ENCODE data around the gene CFAP90. TPM values are rescaled to one million over a fixed set of nuclear protein-coding genes. Genes with fewer than 3 reads are reported as not detected.

Gene CFAP90
- total RNA-seq, 1 donor from 2014 or later = not detected

DNA sequence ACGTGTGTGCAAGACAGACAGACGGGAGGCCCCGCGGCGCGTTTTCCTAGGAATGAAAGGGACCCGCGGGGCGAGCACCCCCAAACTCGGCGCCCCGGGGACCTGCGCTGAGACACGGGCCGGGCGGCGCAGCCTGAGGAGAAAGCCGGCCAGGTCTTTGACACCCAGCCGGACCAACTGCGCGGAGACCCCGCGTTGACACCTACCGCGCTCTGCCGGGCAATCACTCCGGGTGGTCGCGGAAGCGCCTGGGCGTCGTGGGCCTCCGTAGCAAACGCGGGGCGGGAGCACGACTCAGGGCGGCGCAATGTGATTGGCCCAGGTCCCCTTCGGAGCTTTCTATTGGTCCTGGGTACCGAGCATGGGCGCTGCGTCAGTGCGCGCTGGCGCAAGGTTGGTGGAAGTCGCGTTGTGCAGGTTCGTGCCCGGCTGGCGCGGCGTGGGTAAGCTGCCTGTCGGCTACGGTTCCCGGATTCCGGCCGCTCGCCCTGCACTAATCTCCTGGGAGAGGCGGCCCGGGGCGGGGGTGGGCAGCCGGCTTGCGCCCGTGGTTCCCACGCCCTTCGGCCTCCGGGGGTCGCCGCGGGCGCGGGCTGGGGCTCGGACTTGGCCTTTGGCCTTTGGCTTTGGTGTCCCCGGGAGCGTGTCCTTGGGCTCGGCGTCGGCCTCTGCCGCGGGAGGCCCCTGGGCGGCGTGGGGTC, 18.0 kb upstream of the CFAP90 start, which contains the start of the genes FASTKD3 and MTRR:
Gene FASTKD3, minus strand, starts transcription at position 259 of the 701 bp plus-strand sequence. CDS start 948 bp downstream, outside the sequence.
Gene MTRR, plus strand, starts transcription at position 376 of the 701 bp plus-strand sequence. CDS start 1,647 bp downstream, outside the sequence.
- Mint-ChIP-seq H3K4me1 (peaks cover 62% of the 10 kb centered on the region), H3K27me3 (no peaks in the 10 kb centered on the region), H3K36me3 (ENCODE audit: low read depth) (peaks cover 57% of the 10 kb centered on the region), H3K4me3 (peak within 1 kb of the TSS; percentile 89), H3K9me3 (no peaks in the 10 kb centered on the region), H3K27ac (peak within 1 kb of the TSS; percentile 65)
- peak; percentile 99 for ATAC-seq (ENCODE audit: low read depth)
- ChIA-PET CTCF (interaction anchor here (2.3 kb wide), 1 partner anchor 18 kb away, joined by 10 read pairs; no protein-coding TSS in a partner anchor), POLR2A (interaction anchor here (0.5 to 1.8 kb wide), 9 partner anchors 9 to 1236 kb away, joined by 3 to 12 read pairs (median 5); partner anchors contain the start of genes CFAP90, NSUN2 and SRD5A1)
- DNase-seq = peak; percentile 80
- intact Hi-C loops (cut with micrococcal nuclease) = loop anchor here (1.0 to 5.0 kb wide), 5 partner anchors 19 to 1492 kb away; partner anchors contain the start of genes MED10, NSUN2 and SRD5A1
- TF ChIP-seq, protein P1, sequence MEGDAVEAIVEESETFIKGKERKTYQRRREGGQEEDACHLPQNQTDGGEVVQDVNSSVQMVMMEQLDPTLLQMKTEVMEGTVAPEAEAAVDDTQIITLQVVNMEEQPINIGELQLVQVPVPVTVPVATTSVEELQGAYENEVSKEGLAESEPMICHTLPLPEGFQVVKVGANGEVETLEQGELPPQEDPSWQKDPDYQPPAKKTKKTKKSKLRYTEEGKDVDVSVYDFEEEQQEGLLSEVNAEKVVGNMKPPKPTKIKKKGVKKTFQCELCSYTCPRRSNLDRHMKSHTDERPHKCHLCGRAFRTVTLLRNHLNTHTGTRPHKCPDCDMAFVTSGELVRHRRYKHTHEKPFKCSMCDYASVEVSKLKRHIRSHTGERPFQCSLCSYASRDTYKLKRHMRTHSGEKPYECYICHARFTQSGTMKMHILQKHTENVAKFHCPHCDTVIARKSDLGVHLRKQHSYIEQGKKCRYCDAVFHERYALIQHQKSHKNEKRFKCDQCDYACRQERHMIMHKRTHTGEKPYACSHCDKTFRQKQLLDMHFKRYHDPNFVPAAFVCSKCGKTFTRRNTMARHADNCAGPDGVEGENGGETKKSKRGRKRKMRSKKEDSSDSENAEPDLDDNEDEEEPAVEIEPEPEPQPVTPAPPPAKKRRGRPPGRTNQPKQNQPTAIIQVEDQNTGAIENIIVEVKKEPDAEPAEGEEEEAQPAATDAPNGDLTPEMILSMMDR (IDR thresholded peaks at IDR 0.05) = no peak

DNA sequence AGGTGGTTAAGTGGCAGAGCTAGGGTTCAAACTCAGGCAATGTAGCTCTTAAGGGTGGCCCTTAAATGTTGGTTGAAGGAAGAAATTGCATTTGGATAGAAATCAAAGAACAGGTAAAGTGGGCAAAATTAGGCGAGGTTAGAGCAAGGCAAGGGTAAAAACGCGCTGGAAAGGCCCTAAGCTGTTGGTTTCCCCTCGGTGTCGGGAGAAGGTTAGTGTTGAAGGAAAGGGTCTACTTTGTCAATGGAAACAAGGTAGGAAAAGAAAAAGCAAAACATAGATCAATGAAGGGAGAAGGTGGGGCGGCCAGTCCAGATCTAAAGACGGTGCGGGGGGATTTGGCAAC, 17.5 kb upstream of the CFAP90 start:
- H3K4me3 Mint-ChIP-seq = peak overlapping the region; percentile 89
- DNase-seq = no peak
- POLR2A ChIA-PET = interaction anchor here (0.7 to 1.8 kb wide), 7 partner anchors 8 to 1236 kb away, joined by 3 to 12 read pairs (median 6); partner anchors contain the start of genes CFAP90, NSUN2 and SRD5A1
- TF ChIP-seq, protein P1 (IDR thresholded peaks at IDR 0.05) = no peak
- no peaks in the 10 kb centered on the region for H3K9me3 Mint-ChIP-seq
- peak overlapping the region; percentile 65 for H3K27ac Mint-ChIP-seq
- peaks cover 56% of the 10 kb centered on the region for H3K36me3 Mint-ChIP-seq (ENCODE audit: low read depth)
- H3K4me1 Mint-ChIP-seq = peaks cover 57% of the 10 kb centered on the region
- CTCF ChIA-PET = interaction anchor here (2.3 kb wide), 1 partner anchor 19 kb away, joined by 10 read pairs; no protein-coding TSS in a partner anchor
- no peaks in the 10 kb centered on the region for H3K27me3 Mint-ChIP-seq
- intact Hi-C loops (cut with micrococcal nuclease) = loop anchor here (5.0 kb wide), 3 partner anchors 589 to 1491 kb away; partner anchors contain the start of genes MED10, NSUN2 and SRD5A1
- no peak for ATAC-seq (ENCODE audit: low read depth)

DNA sequence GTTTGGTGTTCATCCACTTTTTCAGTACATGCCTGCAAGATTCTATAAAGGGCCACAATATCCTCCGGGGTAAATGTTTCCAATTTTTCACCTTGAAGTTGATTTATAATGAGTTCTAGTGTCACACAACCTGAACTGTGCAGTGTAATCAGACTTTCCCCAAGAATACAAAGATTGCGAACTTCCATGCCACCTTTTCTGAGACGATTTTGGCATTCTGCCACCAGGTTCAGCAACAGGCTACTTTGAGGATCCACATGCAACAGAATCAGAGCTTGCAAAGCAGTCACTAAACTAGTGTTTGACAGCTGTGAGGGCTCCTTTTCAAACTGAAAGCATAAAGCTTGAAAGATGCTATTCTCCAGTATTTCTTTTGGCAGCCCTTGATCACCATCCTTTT, 16.3 kb upstream of the CFAP90 start:
- DNase-seq (no peak), ATAC-seq (ENCODE audit: low read depth) (no peak)
- H3K4me3 Mint-ChIP-seq = no peak overlapping the region
- no peaks in the 10 kb centered on the region for H3K9me3 Mint-ChIP-seq
- peaks cover 55% of the 10 kb centered on the region for H3K36me3 Mint-ChIP-seq (ENCODE audit: low read depth)
- H3K27ac Mint-ChIP-seq = no peak overlapping the region
- H3K27me3 Mint-ChIP-seq = no peaks in the 10 kb centered on the region
- CTCF ChIA-PET = no interaction called here
- TF ChIP-seq, protein P1 (IDR thresholded peaks at IDR 0.05) = no peak
- POLR2A ChIA-PET = no interaction called here
- intact Hi-C loops (cut with micrococcal nuclease) = loop anchor here (5.0 kb wide), 3 partner anchors 590 to 1490 kb away; partner anchors contain the start of genes MED10, NSUN2 and SRD5A1
- H3K4me1 Mint-ChIP-seq = peaks cover 47% of the 10 kb centered on the region

DNA sequence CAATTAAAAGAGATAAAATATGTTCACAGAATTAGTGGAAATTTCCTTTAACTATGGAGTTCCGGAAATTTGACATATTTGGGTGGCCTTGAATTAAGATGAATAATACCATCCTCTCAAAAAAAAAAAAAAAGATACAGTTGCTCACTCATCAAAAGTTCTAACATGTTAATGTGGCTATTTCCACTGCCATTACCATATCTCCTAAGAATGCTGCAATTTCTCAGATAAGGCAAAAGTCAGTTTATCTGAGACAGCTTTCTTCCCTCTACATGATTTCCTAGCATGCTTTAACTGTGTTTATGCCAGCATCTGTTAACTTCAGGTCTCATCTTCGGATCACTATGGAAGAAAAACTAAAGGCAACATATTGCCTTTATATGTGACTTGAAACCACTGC, 15.3 kb upstream of the CFAP90 start:
- ChIA-PET POLR2A (no interaction called here), CTCF (no interaction called here)
- intact Hi-C loops (cut with micrococcal nuclease) = loop anchor here (5.0 kb wide), 3 partner anchors 591 to 1489 kb away; partner anchors contain the start of genes MED10, NSUN2 and SRD5A1
- H3K36me3 Mint-ChIP-seq (ENCODE audit: low read depth) = peaks cover 54% of the 10 kb centered on the region
- no peak overlapping the region for H3K4me3 Mint-ChIP-seq
- H3K4me1 Mint-ChIP-seq = peaks cover 38% of the 10 kb centered on the region
- no peaks in the 10 kb centered on the region for H3K27me3 Mint-ChIP-seq
- ATAC-seq (ENCODE audit: low read depth) (no peak), DNase-seq (no peak)
- H3K9me3 Mint-ChIP-seq = no peaks in the 10 kb centered on the region
- TF ChIP-seq, protein P1 (IDR thresholded peaks at IDR 0.05) = no peak
- H3K27ac Mint-ChIP-seq = no peak overlapping the region
